HEK293 (cell line): ENCODE measurements around the gene DLG2.

Experiments used
- CTCF ChIA-PET: fragments of 350-600 bp; formaldehyde crosslinking; extraction: SDS; loops from one replicate; lab custom pipeline; 2021; ENCODE audit warnings: antibody characterized with exemption; lab: Yijun Ruan, JAX
- POLR2A ChIA-PET: fragments of 300-600 bp; formaldehyde crosslinking; extraction: SDS; loops from one replicate; lab custom pipeline; 2020; ENCODE audit warnings: antibody characterized with exemption, inconsistent platforms; lab: Yijun Ruan, JAX
- H3K27ac ChIP-seq: fragments of 200-500 bp; sonication (Bioruptor generic); 2 replicates; pipeline ENCODE4 v1.5.1; 2014; ENCODE audit warnings: low read depth, low read length, control low read depth, inconsistent platforms; ENCODE audit errors: extremely low read depth
- H3K36me3 ChIP-seq, 2 experiments: fragments of 200-500 bp in 1 of 2; sonication (Bioruptor generic) in 1 of 2; 1 replicate in 1 of 2; 2 replicates in 1 of 2; pipeline ENCODE4 v1.5.1; 2014 to 2017; ENCODE audit warnings: inconsistent platforms in 2 of 2, low read length in 2 of 2; ENCODE audit not compliant: control insufficient read depth in 2 of 2, insufficient read depth in 1 of 2
- H3K4me1 ChIP-seq: fragments of 200-500 bp; sonication (Bioruptor generic); 2 replicates; pipeline ENCODE4 v1.5.1; 2014; ENCODE audit warnings: mild to moderate bottlenecking, low read length, inconsistent platforms; ENCODE audit not compliant: control insufficient read depth, insufficient read depth
- H3K4me3 ChIP-seq: 2 replicates; pipeline ENCODE4 v1.5.1; 2011; ENCODE audit warnings: low read depth, mild to moderate bottlenecking, control low read depth, low read length, moderate library complexity
- H3K9me3 ChIP-seq: fragments of 200-500 bp; sonication (Bioruptor generic); 2 replicates; pipeline ENCODE4 v1.5.1; 2014; ENCODE audit warnings: low read depth, low read length, inconsistent platforms; ENCODE audit not compliant: control insufficient read depth, insufficient read depth
- SCRT1 ChIP-seq: fragments of 450-650 bp; formaldehyde crosslinking; IDR thresholded peaks from 2 replicates; pipeline ENCODE4 v1.5.1; 2016; ENCODE audit warnings: missing biosample characterization, missing genetic modification characterization, borderline replicate concordance
- SCRT2 ChIP-seq: fragments of 450-650 bp; formaldehyde crosslinking; IDR thresholded peaks from 2 replicates; pipeline ENCODE4 v1.5.1; 2016; ENCODE audit warnings: missing biosample characterization, missing genetic modification characterization
- ZFP41 ChIP-seq: fragments of 450-650 bp; formaldehyde crosslinking; IDR thresholded peaks from 2 replicates; pipeline ENCODE4 v1.5.1; 2016; ENCODE audit warnings: missing biosample characterization, missing genetic modification characterization, borderline replicate concordance
- ZIC2 ChIP-seq: fragments of 450-650 bp; formaldehyde crosslinking; IDR thresholded peaks from 2 replicates; pipeline ENCODE4 v1.5.1; 2016; ENCODE audit warnings: missing biosample characterization, missing genetic modification characterization
- ZNF114 ChIP-seq: fragments of 450-650 bp; formaldehyde crosslinking; IDR thresholded peaks from 2 replicates; pipeline ENCODE4 v1.5.0; 2017; ENCODE audit warnings: missing biosample characterization, missing genetic modification characterization
- ZNF184 ChIP-seq: fragments of 450-650 bp; IDR thresholded peaks from 2 replicates; pipeline ENCODE4 v1.5.1; 2018; ENCODE audit warnings: missing biosample characterization, mild to moderate bottlenecking, missing genetic modification characterization
- ZNF223 ChIP-seq: fragments of 450-650 bp; formaldehyde crosslinking; IDR thresholded peaks from 2 replicates; pipeline ENCODE4 v1.5.1; 2016; ENCODE audit warnings: missing biosample characterization, missing genetic modification characterization
- ZNF302 ChIP-seq: fragments of 450-650 bp; formaldehyde crosslinking; IDR thresholded peaks from 2 replicates; pipeline ENCODE4 v1.5.1; 2016; ENCODE audit warnings: missing biosample characterization, missing genetic modification characterization, low read depth
- ZNF394 ChIP-seq: fragments of 450-650 bp; formaldehyde crosslinking; IDR thresholded peaks from 2 replicates; pipeline ENCODE4 v1.5.1; 2016; ENCODE audit warnings: missing biosample characterization, missing genetic modification characterization, mild to moderate bottlenecking, moderate library complexity, borderline replicate concordance
- ZNF404 ChIP-seq: fragments of 450-650 bp; formaldehyde crosslinking; IDR thresholded peaks from 2 replicates; pipeline ENCODE4 v1.5.1; 2017; ENCODE audit warnings: missing biosample characterization, missing genetic modification characterization
- ZNF433 ChIP-seq: fragments of 450-650 bp; formaldehyde crosslinking; IDR thresholded peaks from 2 replicates; pipeline ENCODE4 v1.5.1; 2016; ENCODE audit warnings: missing biosample characterization, missing genetic modification characterization, low read depth
- ZNF473 ChIP-seq: fragments of 450-650 bp; formaldehyde crosslinking; IDR thresholded peaks from 2 replicates; pipeline ENCODE4 v1.5.1; 2017; ENCODE audit warnings: missing biosample characterization, missing genetic modification characterization
- ZNF510 ChIP-seq: fragments of 450-650 bp; formaldehyde crosslinking; IDR thresholded peaks from 2 replicates; pipeline ENCODE4 v1.5.1; 2018; ENCODE audit warnings: mild to moderate bottlenecking, missing genetic modification characterization, missing biosample characterization; ENCODE audit not compliant: insufficient replicate concordance
- ZNF529 ChIP-seq: fragments of 450-650 bp; formaldehyde crosslinking; IDR thresholded peaks from 2 replicates; pipeline ENCODE4 v1.5.1; 2017; ENCODE audit warnings: missing genetic modification characterization, missing biosample characterization; ENCODE audit not compliant: insufficient replicate concordance
- ZNF555 ChIP-seq: fragments of 450-650 bp; formaldehyde crosslinking; conservative IDR thresholded peaks from 2 replicates; pipeline ENCODE4 v1.5.1; 2017; ENCODE audit warnings: missing biosample characterization, mild to moderate bottlenecking, missing genetic modification characterization, inconsistent platforms
- ZNF623 ChIP-seq: fragments of 450-650 bp; formaldehyde crosslinking; IDR thresholded peaks from 2 replicates; pipeline ENCODE4 v1.5.1; 2016; ENCODE audit warnings: missing biosample characterization, missing genetic modification characterization
- ZNF624 ChIP-seq: fragments of 450-650 bp; formaldehyde crosslinking; IDR thresholded peaks from 2 replicates; pipeline ENCODE4 v1.5.1; 2017; ENCODE audit warnings: missing biosample characterization, missing genetic modification characterization
- ZNF654 ChIP-seq: fragments of 450-650 bp; formaldehyde crosslinking; IDR thresholded peaks from 2 replicates; pipeline ENCODE4 v1.5.1; 2016; ENCODE audit warnings: low read depth, missing biosample characterization, missing genetic modification characterization
- ZNF670 ChIP-seq: fragments of 450-650 bp; formaldehyde crosslinking; IDR thresholded peaks from 2 replicates; pipeline ENCODE4 v1.5.1; 2016; ENCODE audit warnings: missing biosample characterization, missing genetic modification characterization, low read depth
- ZNF707 ChIP-seq: fragments of 450-650 bp; formaldehyde crosslinking; IDR thresholded peaks from 2 replicates; pipeline ENCODE4 v1.5.1; 2016; ENCODE audit warnings: missing biosample characterization, missing genetic modification characterization
- ZNF76 ChIP-seq: fragments of 450-650 bp; formaldehyde crosslinking; IDR thresholded peaks from 2 replicates; pipeline ENCODE4; 2016; ENCODE audit warnings: low read depth, missing biosample characterization, missing genetic modification characterization, borderline replicate concordance
- TF ChIP-seq, protein P1 (sequence below): fragments of 450-650 bp; formaldehyde crosslinking; IDR thresholded peaks from 2 replicates; pipeline ENCODE4 v1.5.1; 2016; ENCODE audit warnings: missing biosample characterization, missing genetic modification characterization
- TF ChIP-seq, protein P2 (sequence below): fragments of 450-650 bp; formaldehyde crosslinking; IDR thresholded peaks from 2 replicates; pipeline ENCODE4 v1.5.1; 2016; ENCODE audit warnings: missing biosample characterization, missing genetic modification characterization
- TF ChIP-seq, protein P3 (sequence below): fragments of 450-650 bp; formaldehyde crosslinking; IDR thresholded peaks from 2 replicates; pipeline ENCODE4 v1.5.1; 2016; ENCODE audit warnings: missing biosample characterization, missing genetic modification characterization
- TF ChIP-seq, protein P4 (sequence below): fragments of 450-650 bp; formaldehyde crosslinking; conservative IDR thresholded peaks from 2 replicates; pipeline ENCODE4 v1.5.1; 2016; ENCODE audit warnings: low read depth, missing biosample characterization, missing genetic modification characterization

The DLG2 gene

DNA sequence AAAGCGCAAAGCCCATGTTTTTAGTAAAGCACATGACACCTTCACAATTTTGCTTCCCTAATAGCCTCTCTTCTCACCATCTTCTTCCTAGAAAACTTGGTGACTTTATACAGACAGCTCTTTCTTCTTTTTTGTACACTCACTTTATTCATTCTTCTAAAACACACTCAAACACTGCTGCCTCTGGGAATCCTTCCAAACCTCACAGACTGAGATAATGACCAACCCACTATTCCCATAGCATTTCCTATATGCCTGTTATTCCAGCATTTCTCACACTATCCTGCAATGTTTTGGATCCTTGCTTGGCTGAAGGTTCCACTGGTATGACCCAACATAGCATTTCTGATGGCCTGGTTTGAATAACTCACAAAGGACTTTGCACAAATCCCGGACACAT lies 1898.9 kb downstream of the DLG2 start (continued):
- TF ChIP-seq, protein P1, sequence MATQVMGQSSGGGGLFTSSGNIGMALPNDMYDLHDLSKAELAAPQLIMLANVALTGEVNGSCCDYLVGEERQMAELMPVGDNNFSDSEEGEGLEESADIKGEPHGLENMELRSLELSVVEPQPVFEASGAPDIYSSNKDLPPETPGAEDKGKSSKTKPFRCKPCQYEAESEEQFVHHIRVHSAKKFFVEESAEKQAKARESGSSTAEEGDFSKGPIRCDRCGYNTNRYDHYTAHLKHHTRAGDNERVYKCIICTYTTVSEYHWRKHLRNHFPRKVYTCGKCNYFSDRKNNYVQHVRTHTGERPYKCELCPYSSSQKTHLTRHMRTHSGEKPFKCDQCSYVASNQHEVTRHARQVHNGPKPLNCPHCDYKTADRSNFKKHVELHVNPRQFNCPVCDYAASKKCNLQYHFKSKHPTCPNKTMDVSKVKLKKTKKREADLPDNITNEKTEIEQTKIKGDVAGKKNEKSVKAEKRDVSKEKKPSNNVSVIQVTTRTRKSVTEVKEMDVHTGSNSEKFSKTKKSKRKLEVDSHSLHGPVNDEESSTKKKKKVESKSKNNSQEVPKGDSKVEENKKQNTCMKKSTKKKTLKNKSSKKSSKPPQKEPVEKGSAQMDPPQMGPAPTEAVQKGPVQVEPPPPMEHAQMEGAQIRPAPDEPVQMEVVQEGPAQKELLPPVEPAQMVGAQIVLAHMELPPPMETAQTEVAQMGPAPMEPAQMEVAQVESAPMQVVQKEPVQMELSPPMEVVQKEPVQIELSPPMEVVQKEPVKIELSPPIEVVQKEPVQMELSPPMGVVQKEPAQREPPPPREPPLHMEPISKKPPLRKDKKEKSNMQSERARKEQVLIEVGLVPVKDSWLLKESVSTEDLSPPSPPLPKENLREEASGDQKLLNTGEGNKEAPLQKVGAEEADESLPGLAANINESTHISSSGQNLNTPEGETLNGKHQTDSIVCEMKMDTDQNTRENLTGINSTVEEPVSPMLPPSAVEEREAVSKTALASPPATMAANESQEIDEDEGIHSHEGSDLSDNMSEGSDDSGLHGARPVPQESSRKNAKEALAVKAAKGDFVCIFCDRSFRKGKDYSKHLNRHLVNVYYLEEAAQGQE = no peak
- TF ChIP-seq ZNF707 (tag by site-specific recombination) (no peak), ZNF394 (tag by site-specific recombination) (no peak), ZNF529 (tag by site-specific recombination) (no peak), ZNF433 (tag by site-specific recombination) (no peak)

DNA sequence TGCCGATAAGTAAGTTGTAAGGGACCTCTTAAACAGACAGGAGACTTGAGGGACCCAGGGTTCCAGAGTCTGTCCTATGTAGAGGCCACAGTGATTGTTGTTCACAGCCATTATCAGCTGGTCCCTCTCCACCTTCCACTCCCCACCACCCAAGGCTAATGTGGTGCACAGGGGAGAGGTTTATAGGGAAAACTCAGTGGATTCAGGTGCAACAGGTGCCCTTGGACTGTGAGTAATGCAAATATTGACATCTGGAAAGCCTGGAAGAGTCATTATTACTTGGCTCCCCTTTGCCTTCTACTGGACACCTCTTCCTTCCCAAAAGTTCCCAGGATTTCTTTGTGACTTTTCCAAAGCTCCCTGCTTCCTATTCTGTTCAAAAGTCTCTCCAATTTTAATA lies 1899.9 kb downstream of the DLG2 start:
- no peak overlapping the region for H3K4me3 ChIP-seq
- no peaks in the 10 kb centered on the region for H3K36me3 ChIP-seq
- H3K9me3 ChIP-seq = no peaks in the 10 kb centered on the region
- no peak overlapping the region for H3K27ac ChIP-seq
- H3K4me1 ChIP-seq = peaks cover 2% of the 10 kb centered on the region; the same call in 1 of the 2 replicates
- POLR2A ChIA-PET = no interaction called here
- TF ChIP-seq ZNF510 (tag by site-specific recombination) (no peak), ZNF302 (tag by site-specific recombination) (no peak), ZIC2 (tag by site-specific recombination) (no peak), ZNF624 (tag by site-specific recombination) (no peak), SCRT2 (tag by site-specific recombination) (peak; percentile 46)
- TF ChIP-seq, protein P2, sequence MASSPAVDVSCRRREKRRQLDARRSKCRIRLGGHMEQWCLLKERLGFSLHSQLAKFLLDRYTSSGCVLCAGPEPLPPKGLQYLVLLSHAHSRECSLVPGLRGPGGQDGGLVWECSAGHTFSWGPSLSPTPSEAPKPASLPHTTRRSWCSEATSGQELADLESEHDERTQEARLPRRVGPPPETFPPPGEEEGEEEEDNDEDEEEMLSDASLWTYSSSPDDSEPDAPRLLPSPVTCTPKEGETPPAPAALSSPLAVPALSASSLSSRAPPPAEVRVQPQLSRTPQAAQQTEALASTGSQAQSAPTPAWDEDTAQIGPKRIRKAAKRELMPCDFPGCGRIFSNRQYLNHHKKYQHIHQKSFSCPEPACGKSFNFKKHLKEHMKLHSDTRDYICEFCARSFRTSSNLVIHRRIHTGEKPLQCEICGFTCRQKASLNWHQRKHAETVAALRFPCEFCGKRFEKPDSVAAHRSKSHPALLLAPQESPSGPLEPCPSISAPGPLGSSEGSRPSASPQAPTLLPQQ (tag by site-specific recombination) = no peak
- CTCF ChIA-PET = interaction anchor here (0.6 to 1.6 kb wide), 3 partner anchors 10 to 518 kb away, joined by 3 to 6 read pairs (median 4); no protein-coding TSS in a partner anchor

DNA sequence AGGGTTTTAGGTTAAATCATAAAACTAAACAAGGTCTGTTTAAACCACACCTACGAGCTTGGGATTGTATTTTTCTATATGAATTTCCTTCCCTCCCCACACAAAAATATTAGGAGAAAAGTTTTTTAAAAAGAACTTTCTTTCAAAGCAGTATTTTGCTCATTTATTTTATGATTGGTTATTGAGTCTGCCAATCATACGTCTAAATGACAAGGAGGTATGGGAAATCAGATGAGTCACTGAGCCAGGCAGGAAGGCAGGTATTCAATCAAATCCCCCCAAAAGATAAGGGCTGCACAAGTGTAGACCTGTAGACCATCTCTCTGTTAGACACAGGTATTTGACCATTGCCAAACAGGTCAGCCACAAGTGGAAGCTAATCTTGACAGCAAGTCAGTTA lies 1900.8 kb downstream of the DLG2 start:
- POLR2A ChIA-PET = no interaction called here
- H3K9me3 ChIP-seq = no peaks in the 10 kb centered on the region
- H3K4me1 ChIP-seq = peaks cover 2% of the 10 kb centered on the region; the same call in 1 of the 2 replicates
- no peak overlapping the region for H3K27ac ChIP-seq
- CTCF ChIA-PET = interaction anchor here (0.6 to 1.6 kb wide), 4 partner anchors 11 to 435 kb away, joined by 3 to 6 read pairs (median 3); no protein-coding TSS in a partner anchor
- H3K36me3 ChIP-seq = no peaks in the 10 kb centered on the region
- H3K4me3 ChIP-seq = no peak overlapping the region
- no peak for TF ChIP-seq ZFP41 (tag by site-specific recombination)
- no peak for TF ChIP-seq ZNF223
- no peak for TF ChIP-seq ZNF404
- TF ChIP-seq ZNF623 (tag by site-specific recombination) = no peak
- TF ChIP-seq, protein P3, sequence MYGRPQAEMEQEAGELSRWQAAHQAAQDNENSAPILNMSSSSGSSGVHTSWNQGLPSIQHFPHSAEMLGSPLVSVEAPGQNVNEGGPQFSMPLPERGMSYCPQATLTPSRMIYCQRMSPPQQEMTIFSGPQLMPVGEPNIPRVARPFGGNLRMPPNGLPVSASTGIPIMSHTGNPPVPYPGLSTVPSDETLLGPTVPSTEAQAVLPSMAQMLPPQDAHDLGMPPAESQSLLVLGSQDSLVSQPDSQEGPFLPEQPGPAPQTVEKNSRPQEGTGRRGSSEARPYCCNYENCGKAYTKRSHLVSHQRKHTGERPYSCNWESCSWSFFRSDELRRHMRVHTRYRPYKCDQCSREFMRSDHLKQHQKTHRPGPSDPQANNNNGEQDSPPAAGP (tag by site-specific recombination) = no peak
- TF ChIP-seq SCRT1 (tag by site-specific recombination) = no peak
- no peak for TF ChIP-seq ZNF302 (tag by site-specific recombination)
- TF ChIP-seq ZNF555 (tag by site-specific recombination) = no peak
- TF ChIP-seq ZNF114 (tag by site-specific recombination) = no peak
- TF ChIP-seq ZNF473 (tag by site-specific recombination) = no peak
- TF ChIP-seq ZNF184 = no peak
- no peak for TF ChIP-seq ZNF654
- TF ChIP-seq, protein P4, sequence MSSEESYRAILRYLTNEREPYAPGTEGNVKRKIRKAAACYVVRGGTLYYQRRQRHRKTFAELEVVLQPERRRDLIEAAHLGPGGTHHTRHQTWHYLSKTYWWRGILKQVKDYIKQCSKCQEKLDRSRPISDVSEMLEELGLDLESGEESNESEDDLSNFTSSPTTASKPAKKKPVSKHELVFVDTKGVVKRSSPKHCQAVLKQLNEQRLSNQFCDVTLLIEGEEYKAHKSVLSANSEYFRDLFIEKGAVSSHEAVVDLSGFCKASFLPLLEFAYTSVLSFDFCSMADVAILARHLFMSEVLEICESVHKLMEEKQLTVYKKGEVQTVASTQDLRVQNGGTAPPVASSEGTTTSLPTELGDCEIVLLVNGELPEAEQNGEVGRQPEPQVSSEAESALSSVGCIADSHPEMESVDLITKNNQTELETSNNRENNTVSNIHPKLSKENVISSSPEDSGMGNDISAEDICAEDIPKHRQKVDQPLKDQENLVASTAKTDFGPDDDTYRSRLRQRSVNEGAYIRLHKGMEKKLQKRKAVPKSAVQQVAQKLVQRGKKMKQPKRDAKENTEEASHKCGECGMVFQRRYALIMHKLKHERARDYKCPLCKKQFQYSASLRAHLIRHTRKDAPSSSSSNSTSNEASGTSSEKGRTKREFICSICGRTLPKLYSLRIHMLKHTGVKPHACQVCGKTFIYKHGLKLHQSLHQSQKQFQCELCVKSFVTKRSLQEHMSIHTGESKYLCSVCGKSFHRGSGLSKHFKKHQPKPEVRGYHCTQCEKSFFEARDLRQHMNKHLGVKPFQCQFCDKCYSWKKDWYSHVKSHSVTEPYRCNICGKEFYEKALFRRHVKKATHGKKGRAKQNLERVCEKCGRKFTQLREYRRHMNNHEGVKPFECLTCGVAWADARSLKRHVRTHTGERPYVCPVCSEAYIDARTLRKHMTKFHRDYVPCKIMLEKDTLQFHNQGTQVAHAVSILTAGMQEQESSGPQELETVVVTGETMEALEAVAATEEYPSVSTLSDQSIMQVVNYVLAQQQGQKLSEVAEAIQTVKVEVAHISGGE (tag by site-specific recombination) = no peak
- TF ChIP-seq ZNF670 (tag by site-specific recombination) = no peak
- no peak for TF ChIP-seq ZNF76 (tag by site-specific recombination)
